Glomerular endothelial cell (primary cell): ENCODE results near the gene PSME3IP1. TPM values are rescaled to one million over a fixed set of nuclear protein-coding genes. Genes with fewer than 3 reads are reported as not detected.
A peak's percentile ranks its signal among the peaks of the same experiment; 100 is the strongest.
"Not testable (repeated sequence)": the region's sequence is repeated elsewhere in the genome, so short reads cannot be mapped to it uniquely, and the experiment has no call there.

Source experiments
- DNase-seq: peaks from one replicate; pipeline ENCODE4 v3.0.0-alpha.2; 2011; ENCODE audit warnings: low read depth, low spot score; ENCODE audit errors: extremely low read depth
- total RNA-seq: library from RNA; depleted of rRNA; stranded (reverse); fragments of >200 nt; gene quantifications from 2 replicates; pipeline ENCODE4 v1.2.3, GENCODE V29; 2015

Gene PSME3IP1
- total RNA-seq, 1 donor from 2014 or later, result 59.0 TPM

DNA sequence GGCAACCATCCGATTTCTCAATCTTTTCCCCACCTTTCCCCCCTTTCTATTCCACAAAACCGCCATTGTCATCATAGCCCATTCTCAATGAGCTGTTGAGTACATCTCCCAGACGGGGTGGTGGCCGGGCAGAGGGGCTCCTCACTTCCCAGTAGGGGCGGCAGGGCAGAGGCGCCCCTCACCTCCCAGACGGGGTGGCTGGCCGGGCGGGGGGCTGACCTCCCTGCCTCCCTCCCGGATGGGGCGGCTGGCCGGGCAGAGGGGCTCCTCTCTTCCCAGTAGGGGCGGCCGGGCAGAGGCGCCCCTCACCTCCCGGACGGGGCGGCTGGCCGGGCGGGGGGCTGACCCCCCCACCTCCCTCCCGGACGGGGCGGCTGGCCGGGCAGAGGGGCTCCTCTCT is 14.5 kb upstream of the PSME3IP1 start:
- DNase-seq, result not testable (repeated sequence)

DNA sequence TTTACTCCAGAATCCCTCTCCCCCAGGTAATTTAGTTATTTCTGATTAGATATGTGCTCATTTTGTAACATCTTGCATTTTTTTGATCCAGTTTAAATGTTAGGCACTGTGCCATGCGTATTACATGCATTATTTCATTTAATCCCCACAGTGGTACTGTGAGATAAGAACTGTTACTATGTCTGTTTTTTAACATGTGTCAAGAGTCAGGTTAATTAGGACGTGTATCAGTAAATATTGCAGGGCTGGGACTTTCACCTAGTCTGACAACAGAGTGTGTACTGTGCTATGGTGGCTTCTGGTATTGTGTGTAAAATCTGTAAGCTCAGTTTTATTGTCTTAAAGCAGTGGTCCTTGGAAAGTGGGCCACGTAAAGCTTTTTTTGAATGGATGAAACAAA is 10.9 kb upstream of the PSME3IP1 start:
- no peak for DNase-seq

DNA sequence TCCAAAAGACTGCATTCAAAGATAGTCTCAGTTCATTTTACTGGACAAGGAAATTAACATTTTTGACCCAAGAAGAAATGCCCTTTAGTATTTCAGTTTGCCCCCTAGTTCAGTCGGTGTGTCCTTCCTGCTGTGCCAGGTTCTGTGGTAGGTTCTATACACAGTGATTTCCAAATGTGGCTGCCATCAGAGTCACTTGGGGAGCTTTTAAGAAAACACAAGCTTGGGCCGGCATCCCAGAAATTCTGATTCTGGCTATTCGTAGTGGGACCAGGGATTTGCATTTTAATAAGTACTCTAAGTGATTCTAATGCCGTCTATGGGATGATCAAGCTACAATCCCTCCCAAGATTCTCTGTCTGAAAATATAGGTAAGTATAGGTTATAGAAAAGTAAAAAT is 10.4 kb upstream of the PSME3IP1 start:
- no peak for DNase-seq

DNA sequence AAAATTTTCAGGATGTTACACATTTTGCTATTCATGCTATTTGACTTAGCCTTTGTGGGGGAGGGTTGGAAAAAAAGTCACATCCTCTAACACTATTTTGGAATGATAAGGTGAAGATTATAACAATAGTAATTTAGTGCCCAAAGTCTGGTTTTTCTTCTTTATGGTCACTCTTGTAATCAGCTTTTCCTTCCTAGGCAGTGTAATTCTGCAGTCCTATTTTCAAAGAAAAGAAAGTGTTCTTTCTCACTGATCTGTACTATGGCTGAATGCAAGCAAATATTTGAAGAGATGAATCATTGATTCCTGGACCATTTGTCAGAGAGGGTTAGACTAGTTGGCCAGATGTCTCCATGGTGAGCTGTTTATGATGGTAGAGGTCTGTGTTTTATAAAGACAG is 8.7 kb upstream of the PSME3IP1 start:
- DNase-seq, result peak; percentile 71

DNA sequence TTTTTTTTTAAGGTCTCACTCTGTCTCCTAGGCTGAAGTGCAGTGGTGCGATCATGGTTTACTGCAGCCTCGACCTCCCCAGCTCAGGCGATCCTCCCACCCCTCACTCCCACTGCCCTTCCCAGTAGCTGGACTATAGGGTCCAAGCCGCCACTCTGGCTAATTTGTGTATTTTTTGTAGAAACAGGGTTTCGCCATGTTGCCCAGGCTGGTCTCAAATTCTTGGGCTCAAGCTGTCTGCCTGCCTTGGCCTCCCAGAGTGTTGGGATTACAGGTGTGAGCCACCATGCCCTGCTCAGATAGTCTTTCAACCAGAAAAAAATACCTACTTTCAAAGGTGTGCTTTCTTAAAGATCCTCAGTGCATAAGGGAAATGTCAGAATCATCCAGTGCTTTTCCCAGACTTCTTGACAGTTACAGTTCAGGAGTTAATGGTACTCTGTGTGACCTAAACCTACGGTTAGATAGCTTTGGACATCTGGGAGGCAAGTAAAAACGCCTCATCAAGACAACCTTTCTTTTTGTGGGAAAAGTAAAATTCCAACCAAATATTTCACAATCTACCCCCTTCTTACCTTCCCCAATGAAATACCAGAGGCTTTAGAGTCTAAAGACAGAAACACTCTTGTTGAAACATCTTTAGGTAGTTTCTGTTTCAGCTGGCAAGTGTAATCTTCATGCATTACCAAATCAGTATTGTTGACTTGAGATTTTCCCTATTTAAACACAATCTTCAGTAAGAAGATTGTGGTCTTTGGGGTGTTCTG is 7.1 kb upstream of the PSME3IP1 start:
- no peak for DNase-seq

DNA sequence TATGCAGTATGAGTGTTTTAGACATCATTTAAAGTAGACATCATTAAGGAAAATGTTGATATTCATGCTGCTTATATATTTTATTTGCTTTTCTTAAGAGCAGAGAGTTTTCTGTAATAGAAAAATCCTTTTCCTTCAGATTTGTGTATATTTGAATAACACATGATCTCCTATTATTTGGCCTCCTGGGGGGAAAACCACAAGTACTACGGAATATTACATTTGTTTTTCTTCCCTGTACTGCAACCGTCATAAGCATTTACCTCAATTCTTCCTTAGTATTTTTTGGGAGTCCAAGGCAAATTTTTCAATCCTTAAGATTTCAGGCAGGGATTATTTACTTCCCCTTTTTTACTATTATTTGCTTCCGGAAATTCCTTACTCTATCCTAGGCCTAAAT is 6.3 kb upstream of the PSME3IP1 start:
- no peak for DNase-seq

DNA sequence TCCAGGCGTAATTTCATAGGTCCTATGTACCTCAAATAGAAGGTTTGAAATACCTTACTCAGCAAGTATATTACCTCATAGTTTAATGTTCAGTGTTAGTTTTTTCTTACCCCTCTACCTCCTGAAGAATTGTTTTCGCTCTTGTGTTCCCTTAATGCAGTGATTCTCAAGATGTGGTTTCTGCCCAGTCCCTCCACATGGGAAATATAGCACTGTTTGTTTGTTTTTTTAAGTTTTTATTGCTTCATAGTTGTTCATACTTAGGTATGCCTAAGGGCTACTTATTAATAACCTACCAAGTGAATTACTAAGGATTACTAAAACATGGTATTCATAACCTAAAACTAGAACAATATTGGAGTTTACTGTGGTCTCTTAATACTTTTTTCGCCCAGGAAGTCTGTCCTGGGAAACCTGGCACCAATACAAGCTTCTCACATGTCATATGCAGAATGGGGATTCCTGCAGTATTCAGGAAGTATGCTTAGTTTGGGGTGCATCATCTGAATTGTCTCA is 5.3 kb upstream of the PSME3IP1 start:
- DNase-seq, result no peak

DNA sequence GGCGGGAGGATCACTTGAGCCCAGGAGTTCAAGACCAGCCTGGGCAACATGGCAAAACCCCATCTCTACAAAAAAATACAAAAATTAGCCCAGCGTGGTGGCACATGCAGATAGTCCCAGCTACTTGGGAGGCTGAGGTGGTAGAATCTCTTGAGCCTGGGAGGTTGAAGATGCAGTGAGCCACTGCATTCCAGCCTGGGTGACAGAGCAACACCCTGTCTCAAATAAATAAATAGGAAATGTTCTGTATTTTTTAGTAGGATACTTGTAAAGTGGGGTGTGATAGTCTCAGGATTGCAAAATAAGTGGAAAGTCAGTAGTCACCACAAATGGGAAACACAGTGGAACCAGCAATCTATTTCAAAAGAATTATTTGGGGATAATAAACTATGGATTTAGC is 4.3 kb upstream of the PSME3IP1 start:
- no peak for DNase-seq

DNA sequence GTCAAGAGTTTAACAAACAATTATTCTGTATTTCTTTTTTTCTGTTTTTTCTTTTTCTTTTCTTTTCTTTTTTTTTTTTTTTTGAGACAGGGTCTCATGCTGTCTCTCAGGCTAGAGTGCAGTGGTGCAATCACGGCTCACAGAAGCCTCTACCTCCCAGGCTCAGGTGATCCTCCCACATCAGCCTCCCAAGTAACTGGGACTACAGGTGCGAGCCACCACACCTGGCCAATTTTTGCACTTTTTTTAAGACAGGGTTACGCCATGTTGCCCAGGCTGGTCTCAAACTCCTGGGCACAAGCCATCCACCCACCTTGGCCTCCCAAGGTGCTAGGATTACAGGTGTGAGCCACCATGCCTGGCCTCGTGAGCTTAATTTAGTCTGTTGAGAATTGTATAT is 3.7 kb upstream of the PSME3IP1 start:
- not testable (repeated sequence) for DNase-seq

DNA sequence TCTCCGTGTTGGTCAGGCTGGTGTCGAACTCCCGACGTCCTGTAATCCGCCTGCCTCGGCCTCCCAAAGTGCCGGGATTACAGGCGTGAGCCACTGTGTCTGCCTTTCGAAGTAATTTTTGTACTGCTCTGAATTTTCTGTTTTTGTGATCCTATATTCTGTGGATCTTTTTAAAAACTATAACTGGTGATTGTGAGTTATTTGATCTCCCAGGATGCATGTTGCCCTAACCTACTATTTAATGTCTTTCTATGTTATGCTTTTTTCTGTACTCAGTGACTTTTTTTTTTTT is 2.8 kb upstream of the PSME3IP1 start:
- DNase-seq, result no peak

DNA sequence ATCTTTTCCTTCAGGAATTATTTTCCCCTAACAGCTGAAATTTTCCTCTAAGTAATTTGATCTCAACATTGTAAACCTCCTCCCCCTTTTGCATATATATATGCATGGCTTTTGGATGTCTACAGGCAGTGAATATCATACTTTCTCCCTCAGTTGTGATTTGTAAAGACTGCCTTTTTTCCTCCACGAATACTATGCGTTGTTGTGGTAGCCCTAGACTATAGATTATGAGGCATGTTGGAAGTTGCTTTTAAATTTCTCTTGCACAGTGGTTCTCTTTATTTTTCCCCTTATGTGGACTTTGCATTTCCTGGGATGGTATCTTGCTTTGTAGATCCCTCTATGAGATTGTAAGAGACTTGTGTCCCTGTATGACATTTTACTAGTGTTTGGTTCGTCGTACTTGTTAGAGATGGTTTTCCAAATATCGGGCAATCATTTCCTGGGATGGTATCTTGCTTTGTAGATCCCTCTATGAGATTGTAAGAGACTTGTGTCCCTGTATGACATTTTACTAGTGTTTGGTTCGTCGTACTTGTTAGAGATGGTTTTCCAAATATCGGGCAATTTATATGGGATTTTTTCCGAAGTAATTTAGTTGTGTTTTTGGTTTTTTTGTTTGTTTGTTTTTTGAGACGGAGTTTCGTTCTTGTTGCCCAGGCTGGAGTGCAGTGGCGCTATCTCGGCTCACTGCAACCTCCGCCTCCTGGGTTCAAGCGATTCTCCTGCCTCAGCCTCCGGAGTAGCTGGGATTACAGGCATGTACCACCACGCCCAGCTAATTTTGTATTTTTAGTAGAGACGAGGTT is 2.3 kb upstream of the PSME3IP1 start:
- not testable (repeated sequence) for DNase-seq

DNA sequence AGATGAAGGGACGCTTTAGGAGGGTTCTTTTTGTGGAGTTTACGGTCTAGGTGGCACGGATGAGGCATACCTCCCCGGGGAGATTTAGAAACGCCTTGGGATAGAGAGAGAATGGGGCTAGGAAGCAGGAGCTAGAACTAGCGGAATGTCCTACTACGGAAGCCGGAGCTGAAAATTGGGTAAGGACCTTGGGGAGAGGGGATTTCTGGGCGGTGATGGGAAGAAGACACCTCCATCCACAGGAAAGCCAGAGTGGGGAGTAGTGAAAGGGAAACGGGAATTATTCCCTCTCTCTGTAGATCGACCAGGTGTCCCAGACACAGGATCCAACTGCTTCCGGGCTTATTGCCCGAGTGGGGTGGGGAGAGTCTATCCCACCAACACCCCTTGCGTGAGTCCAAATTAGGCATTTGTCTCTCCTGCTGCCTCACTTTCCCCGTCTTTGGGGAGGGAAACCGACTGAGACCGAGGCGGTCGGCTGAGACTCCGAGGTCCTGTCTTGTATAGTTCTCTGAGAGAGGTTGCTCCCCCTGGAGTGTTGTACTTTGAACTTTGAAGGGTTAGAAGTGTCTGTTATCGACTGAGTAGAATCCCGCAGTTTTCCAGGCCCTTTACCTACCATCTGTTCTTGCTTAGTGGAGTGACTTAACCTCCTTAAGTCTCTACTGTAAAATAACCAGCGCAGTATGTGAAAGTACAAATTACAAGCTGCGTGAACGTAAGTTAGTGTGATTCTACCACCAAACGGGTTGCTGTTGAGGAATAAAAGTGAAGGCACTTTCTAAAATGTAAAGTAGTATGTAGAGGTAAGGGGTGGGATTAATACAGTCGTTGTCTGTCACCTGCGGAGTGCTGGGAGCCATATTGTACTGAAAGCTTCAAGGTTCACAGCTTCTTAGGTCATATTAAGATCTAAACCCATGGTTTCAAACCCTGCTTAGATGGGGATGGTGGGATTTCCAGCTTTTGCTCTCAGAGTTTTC is 1.3 kb upstream of the PSME3IP1 start:
- DNase-seq, result no peak

DNA sequence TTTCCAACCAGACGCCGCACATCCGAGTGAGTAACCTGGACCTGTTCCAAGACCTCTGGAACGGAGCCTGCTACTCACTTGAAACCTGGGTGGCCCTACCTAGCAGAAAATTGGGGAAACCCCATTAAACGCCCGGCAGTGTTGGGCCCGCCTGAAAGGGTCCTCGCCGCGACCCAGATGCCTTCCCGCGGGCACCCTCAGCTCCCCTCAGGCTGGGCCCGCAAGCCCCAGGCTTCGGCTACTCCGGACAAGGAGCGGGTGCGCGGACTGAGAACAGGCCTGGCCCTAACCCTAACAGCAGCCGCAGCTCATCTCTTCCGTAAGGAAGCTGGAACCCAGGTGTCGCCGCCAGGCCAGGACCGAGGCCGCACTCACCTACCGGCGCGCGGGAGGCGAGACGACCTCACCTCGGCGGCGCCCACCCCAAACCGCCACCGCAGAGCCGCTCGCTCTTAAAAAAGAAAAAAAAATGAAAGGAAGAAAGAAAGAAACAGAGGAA is 344 bp downstream of the PSME3IP1 start:
- no peak for DNase-seq

DNA sequence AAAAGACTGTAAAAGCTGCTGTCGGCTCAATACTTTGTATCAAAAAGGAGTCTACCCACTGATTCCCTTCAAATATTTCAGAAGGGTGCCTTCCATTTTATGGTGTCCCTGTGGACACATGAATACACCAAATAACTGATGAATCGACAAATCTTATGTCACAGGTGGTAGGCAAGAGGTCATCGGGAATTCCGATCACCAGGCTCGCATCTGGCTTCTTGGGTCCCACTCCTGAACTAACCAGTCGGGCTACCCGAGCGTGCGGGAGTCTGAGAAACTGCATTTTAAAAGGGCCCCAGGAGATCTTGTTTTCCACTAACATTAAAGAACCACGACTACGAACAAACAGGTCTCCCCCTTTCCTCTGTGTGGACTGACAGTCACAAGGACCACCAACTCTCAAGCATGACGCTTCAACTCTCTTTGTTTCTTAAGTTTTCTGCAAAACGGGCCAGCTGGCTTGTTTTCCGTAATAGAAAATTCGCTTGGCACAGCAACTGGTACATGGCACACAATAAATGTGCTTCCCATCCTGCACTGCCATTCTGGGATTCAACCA is 873 bp downstream of the PSME3IP1 start:
- DNase-seq, result no peak

DNA sequence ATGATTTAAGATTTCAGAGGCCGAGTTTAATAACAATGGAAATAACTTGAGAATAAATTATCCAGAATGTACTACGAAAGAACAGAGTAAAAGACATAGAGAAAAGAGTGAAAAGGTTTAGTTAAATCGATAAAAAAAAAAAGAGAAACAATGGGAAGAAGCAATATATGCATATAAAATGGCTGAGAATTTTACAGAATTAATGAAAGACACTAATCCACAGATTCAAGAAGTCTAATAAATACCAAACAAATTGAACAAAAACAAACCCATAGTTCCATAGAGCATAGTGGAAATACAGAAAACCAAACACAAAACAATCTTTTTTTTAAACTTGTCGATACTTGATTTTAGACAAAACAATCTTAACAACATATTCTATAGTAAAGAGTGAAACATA is 1.7 kb downstream of the PSME3IP1 start:
- DNase-seq, result no peak

DNA sequence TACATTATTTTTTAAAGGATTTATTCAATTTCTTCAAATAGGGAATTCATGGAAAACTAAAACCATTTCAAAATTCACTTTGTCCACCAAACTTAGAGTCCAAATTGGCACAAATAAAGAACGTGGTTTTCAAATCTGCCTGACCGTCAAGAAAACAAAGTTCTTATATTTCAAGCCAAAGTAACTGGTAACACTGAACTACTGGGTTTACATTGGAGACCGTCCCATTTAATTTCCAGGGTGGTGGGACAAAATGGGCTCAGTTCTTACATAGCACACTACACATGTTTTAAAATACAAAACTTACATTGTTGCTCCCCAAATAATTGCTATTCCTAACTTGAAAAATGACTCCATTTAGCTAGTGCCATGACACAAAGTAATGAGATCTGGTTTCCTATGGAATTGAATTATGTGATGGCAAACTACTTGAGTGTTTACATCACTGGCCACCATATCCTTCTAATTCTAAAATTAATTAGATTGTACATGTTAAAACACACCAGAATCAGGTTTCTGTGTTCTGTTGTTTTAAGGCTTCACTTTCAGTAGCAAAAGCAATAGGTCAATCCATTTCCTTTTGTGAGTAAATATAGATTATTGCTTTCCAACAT is 6.5 kb downstream of the PSME3IP1 start:
- DNase-seq, result no peak

DNA sequence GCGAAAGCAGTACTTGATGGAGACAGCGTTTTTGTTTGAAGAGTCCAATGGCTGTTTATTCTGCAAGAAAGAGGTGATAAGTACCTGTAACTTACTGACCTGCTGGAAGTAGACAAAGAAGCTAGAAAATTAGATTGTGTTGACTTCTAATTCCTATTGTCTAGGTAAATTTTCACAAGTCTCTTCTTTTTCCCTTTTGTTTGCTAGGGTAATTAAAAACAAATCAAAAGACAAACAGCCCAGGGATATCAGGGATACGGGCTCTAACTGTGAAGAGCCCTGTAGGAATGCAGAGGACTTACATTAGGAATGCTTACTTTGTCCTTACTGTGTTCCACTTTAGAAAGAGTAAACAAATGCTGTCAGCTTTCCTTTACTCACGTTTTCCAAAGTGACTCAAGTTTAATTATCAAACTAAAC is 7.0 kb downstream of the PSME3IP1 start:
- no peak for DNase-seq

DNA sequence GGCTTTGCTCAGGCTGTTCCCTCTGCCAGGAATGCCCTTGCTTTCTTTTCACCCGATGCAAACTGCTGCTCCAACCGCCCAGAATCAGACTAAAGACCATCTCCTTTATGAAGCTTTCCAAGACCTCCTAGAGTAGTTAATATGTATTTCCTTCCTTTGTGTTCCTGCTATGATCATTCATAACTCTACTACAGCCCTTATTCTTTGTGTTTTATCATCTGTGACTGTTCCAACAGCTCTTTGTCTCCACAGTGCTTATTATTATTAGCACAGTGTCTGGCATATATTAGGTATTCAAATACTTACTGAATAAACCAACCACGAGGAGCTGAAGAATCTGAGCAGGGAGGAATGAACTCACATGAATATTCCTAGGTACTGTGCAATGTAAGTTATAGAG is 7.6 kb downstream of the PSME3IP1 start:
- no peak for DNase-seq

DNA sequence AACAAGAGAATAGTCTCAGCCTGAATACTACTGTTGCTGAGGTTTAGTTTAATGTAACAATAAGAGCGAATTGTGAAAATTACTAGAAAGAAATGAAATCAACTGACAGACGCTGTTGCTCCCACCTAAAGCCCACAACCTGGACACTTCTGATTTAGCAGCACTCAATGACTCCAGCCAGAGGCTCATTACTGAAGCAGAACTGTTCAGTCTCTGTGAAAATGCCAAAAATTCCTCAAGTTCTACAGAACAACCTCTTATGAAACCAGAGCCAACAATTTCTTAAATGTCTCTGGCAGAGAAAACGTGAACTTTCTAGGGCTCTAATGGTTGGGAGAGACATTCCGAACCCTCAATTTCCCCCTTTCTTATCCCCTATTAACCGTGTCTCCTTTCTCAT is 9.9 kb downstream of the PSME3IP1 start:
- no peak for DNase-seq

DNA sequence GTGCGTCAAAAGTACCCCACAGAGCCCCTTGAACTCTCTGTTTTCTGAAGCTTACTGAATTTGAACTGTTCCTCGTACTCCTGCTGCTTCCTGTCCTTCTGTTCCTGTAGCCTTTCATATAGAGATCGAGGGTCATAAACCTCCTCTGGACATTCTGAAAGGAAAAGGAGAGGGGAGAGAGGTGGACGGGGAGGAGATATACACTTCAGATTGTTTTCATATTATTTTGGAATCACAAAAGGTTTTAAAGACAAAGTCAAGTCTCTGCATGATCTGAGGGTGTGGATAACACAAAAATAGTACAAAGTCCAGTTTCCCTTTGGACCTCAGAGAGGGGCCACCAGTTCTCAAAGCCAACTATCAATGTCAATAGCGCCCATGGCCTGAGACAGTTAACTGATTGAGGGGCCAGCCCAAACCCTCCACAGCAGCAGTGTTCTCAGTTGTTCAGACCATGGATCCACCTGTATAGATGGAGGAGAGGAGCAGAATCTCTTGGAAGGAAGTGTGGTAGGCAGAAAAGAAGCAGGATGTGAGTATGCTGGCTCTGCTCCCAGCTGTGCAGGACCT is 13.0 kb downstream of the PSME3IP1 start:
- DNase-seq, result no peak
